CMK (cell line): Measurements from ENCODE around the gene CDH13.

Experiments used
- DNase-seq: peaks from one replicate; pipeline ENCODE4 v3.0.0-alpha.2; 2010; ENCODE audit warnings: low read depth

Gene CDH13

DNA sequence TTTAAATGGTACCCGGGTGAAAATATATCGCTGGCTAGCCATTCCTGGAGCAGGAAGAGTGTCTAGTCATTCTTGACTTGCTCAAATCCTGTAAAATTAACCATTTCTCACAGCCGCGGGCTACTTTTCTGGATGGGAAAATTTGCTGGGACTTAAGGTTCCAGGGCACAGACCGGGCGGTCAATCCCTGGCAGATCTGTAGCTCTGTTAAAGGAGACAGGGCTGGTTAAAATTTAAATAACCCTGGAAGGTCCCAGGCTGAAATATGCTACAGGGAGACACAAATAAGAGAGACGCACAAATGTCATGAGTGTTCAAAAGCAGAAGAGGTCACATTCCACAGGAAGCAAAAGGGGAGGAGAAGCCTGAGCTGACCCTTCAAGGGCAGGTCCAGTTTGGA, 951.4 kb downstream of the CDH13 start:
- no peak for DNase-seq

DNA sequence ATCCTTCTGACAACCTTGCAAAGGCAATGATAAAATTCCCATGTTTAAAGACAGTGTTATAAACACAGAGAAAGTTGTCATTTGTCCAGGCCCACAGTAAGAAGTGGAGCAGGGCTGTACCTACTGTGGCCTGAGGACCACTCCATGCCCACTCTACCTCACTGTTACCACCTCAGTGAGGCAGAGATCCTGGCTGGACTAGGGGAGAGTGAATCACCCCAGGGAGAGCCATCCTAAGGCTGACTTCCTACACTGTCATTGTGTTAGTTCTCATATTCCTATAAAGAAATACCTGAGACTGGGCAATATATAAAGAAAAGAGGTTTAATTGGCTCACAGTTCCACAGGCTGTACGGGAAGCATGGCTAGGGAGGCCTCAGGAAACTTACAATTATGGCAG, 952.3 kb downstream of the CDH13 start:
- DNase-seq: no peak

DNA sequence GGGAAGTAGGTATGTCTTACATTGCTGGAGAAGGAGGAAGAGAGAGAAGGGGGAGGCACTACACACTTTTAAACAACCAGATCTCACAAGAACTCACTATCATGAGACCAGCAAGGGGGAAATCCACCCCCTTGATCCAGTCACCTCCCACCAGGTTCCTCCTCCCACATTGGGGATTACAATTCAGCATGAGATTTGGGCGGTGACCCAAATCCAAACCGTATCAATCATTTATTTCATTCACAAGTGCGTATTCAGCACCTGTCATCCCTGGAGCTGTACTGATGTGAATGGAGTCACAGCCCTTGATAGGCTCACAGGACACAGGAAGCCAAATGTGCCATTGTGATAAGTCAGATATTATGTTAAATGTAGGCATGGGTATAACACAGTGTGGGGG, 952.7 kb downstream of the CDH13 start:
- no peak for DNase-seq

DNA sequence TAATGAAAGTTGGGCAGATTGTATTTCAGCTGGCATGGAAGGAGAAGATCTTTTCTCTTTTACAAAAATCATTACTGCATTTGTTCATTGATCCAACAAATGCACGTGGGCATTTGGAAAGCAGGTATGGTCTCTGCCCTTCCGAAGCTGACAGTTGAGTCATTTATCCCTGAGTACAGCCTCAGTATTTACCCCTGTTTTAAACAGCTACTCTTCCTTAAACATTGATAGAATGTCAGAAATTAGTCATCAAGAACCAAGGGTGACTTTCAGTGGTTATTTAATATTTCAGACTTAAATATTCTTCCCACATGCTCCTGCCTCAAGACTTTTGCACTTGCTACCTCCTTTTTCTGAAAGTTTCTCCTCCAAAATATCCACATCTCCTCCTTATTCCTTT, 954.3 kb downstream of the CDH13 start:
- DNase-seq: no peak

DNA sequence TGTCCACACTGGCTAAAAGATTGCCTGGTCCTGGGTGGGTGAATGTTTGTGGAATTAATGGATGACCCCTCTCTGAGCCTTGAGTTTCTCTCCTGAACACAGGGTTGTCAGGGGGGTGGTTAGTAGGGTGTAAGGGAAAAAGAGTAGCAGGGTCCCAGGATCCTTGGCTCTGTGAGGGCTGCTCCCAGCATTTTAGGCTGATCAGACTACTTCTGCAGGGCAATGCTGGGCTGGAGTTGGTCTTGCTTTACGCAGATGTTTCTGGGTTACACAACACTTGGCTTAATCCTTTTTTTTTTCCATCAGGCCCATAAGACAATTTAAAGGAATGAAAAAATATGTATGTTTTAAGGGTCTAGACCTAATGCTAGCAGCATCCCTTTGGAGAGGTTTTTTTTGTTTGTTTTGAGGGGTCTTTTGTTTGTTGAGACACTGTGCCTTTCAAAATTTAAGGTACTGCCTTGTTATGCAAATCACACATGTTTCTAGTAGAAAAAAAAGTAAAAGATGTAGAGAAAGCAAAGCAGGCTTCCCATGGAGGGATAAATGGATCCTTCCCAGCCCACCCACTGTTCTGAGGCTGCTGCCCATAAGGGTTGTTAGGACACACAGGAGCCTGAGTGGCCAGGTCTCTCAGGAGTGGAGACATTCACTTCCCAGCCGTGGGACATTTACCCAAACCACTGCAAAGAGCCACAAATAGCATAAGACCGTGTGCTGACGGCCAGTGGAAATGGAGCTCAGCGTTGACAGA, 955.4 kb downstream of the CDH13 start:
- DNase-seq: no peak

DNA sequence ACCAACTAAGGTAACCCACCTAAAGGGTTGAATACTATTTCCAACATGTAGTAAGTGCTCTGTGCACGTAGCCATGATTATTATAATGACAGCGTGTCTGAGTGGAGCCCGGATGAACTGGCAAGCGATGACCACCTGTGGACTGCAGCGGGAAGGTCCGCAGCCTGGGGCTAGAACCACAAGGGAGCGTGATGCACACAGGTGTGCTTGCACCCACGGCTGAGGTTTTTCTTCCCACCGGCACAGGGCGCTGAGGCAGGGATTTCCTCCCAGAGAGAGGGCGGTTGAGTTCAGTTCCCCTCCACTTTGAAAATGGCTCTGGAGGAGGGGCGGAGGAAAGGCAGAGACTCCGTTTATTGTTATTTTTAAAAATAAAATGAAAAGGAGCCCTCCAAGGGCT, 959.3 kb downstream of the CDH13 start:
- DNase-seq: no peak

DNA sequence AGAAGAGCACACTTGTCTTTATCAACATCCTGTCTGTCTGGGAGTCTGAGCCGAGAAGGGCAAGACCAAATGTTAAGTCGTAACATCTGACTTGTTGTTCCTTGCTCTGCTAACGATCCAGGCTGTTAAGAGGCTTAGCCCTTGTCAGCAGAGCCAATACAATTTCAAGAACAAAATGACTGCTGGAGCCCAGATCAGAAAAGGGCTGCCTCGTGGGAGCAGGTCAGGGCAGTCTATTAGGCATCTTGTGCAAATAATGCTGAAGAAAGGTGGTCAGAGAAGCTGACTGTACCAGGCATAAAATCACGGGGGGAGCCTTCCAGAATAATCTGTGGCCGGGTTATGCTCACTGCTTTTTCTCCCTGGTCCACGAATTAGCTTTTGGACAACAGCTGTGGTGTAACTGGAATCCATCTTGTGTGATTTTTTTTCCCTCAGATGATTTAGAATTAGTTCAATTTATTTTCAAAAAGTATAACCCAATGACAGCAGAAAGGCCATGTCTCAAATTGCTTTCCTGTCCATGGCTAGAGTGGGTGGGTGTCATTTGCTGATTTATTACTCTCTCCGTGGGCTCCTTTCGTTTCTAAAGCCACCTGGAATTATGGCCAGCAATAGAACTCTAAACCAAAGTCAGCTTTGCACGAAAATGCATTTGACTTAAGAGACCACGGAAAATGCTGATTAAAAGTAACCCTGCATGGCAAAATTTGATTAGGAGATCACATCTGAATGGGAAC, 959.9 kb downstream of the CDH13 start:
- no peak for DNase-seq

DNA sequence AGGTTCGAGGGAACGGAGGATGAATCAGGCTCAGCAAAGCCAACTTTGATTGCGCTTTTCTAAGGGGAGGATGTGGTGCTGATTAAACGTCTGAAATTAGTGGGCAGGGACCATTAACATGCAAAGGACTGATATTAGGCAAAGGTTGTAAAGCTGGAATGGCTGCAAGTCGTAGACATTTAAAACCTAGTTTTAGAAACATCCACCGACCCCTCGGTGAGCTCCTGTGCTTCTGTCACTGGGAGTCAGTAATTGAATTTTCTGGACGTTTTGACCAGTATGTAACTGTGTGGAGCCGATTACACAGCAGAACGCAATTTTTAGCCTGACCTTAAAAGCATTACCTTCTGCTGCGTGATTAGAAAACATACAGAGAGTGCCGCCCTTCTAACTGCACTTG, 960.4 kb downstream of the CDH13 start:
- DNase-seq: no peak

DNA sequence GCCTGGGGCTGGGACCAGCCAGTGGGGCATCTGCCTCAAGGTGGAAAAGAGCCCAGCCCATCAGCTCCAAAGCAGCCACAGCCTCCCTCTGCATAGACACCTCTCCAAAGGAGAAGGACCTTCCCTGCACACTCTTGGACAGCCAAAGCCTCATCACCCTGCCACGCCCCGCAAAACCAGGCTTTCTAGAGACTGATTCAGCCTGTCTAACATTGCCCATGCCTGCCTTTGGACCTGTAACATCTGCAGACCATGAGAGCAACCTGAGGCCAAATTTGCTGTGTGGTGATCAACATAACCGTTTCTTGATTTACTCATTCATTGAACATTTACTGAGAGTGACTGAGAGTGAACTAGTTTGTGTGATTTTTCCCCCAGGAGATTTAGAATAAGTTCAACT, 961.3 kb downstream of the CDH13 start:
- DNase-seq: no peak

DNA sequence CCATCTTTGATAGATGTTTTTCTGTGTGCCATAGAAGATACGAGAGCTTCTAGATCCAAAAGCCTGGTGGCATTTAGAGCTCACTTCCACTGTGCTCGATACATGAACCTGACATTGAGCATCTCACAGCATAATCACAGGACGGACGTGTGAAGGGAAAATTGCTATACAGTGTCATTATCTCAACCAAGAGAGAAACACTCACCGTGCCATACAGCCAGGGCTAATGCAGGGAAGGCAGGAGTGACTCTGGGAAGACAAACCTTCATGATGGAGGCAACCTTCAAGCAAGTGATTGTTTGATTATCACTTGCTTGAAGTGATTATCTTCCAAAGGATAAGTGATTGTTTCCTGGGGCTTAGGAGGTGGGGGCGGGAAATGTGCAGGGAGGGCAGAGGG, 962.8 kb downstream of the CDH13 start:
- no peak for DNase-seq

DNA sequence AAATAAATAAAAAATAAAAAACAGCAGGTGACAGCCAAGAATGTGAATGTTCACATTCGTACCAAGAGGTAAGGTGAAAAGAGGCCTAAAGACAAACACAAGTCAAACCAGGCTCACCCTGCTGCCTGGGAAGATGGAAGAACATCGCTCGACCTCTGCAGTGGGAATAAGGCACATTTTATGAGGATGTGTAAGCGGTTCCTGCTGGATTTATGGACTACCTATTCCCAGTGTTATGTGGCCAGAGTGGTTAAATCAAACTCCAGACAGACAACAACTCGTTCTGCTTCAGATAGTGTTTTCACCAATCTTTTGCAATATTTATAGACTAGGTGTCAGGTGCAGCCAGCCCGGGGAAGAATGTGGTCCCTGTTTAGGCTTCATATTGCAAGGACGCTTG, 966.0 kb downstream of the CDH13 start:
- no peak for DNase-seq

DNA sequence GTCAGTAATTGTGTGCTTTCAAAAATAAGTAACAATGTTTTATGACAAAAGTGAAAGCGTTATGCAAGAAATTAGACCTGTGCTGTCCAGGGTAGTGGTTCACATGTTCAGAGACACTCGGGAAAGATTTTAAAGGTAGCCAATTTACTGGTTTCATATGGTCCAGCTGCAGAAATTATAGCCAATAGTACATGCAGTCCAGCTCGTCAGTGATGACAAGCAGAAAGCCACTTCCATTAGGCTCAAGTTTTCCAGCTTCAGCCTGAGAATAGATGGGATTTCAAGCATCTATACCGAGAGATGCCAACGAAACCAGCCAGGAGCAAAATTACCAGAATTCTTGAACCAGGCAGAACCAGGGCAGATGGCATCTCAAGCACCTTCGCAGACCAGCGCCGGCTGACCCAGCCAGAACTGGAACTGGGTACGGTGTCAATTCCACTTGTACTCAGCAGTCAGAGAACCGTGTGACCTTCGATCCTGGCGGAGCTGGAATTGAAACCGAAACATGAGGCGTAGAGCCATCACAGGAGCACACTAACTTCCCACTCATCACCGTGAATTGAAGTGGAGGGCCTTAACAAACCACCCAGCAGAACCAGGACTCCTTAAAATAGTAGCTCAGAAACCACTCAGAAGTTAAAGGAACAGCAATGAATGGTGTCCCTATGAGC, 973.2 kb downstream of the CDH13 start:
- no peak for DNase-seq

DNA sequence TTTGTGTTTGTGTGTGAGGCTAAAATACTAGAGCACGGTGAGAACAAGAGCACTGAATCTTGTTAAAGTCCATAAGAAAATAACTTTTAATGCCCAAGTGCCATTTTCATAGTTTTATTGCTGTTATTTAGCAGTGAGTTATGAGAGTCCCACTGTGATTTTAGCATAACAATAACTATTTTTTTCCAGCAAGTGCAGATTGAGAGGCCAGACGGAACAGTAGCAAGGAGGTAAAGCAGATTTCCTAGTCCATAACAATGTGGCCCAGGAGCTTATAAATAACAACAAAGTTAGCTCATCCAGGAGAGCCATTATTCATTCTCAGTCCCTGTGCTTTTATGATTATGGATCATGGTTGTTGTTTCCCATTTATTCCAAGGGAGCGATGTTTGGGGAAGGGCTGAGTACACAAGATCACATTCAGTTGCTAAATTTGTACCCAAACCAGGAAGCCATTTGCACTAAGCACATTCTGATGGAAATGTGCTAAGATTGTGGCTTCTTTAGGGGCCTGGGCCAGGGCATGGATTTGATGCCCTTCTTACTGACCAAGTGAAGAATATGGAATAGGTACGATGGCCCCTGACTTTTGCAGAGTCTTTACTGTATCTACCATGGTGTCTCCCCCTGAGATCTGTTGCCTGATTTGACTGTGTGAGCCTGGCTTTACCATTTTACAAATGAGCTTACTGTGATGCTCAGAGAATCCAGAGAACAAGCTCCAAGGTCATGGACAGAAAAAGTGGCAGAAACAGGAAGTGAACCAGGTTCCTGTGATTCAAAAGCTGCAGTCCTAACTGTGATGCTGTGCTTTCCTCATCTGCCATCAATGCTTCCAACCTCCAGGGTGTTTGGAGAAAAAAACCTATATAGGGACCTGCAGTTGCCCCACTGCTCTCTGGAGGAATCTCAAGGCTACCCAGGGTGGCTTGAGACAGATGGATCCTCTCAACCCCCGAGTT, 976.3 kb downstream of the CDH13 start:
- no peak for DNase-seq

DNA sequence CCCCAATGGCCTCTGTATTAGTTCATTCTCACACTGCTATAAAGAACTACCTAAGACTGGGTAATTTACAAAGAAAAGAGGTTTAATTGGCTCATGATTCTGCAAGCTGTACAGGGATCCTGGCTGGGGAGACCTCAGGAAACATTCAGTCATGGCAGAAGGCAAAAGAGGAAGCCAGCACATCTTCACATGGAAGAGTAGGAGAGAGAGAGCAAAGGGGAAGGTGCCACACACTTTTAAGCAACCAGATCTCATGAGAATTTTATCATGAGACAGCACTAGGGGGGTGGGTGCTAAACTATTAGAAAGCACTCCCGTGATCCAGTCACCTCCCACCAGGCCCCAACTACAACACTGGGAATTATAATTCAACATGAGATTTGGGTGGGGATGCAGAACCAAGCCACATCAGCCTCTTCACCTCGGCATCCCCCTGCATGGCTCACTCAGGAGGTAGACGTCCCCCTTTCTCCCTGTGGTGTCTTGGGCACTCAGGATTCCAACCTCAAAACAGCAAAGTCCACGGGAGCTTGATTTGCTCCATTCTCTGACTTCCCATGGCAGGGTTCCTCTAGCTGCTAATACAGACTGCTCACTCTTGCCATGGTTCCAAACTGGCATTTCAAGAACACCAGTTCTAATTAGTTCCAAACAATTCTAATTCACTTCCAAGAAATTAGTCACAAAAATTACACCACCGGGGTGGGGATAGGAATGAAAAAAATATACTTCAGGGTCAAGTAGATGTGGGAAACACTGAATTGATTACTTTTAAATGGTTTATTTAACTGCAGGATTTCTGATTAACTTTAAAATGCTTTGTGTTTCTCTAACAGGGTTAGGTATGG, 977.2 kb downstream of the CDH13 start:
- no peak for DNase-seq

DNA sequence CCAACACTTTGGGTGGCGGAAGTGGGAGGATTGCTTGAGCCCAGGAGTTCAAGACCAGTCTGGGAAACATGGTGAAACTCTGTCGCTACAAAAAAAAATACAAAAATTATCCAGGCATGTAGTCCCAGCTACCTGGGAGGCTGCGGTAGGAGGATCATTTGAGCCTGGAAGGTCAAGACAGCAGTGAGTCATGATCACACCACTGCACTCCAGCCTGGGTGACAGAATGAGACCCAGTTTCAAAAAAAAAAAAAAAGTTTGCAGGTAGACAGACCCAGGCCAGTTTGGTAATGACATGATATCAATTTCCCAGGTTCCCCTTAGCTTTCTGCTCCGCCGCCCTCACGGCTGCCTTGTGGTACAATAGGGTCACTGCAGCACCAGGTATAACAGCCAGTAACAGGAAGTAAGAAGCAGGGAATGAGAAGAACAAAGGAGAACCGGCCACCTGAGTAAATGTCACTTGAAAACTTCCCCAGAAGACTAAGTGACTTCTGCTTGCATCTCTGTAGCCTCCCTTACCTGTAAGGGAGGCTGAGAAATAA, 979.8 kb downstream of the CDH13 start:
- DNase-seq: no peak

DNA sequence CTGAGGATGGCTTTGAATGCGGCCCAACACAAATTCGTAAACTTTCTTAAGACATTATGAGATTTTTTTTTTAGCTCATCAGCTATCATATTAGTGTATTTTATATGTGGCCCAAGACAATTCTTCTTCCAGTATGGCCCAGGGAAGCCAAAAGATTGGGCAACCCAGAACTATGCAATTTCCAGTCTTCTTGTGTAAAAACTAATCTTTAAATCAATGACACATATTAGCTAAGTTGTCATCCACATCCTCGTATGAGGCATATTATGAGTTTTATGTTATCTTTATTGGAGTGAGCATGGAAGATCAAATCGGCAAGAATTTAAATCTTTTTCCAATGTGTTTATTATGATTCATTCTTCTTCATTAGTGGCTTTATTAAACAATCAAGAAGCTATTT, 982.4 kb downstream of the CDH13 start:
- DNase-seq: no peak

DNA sequence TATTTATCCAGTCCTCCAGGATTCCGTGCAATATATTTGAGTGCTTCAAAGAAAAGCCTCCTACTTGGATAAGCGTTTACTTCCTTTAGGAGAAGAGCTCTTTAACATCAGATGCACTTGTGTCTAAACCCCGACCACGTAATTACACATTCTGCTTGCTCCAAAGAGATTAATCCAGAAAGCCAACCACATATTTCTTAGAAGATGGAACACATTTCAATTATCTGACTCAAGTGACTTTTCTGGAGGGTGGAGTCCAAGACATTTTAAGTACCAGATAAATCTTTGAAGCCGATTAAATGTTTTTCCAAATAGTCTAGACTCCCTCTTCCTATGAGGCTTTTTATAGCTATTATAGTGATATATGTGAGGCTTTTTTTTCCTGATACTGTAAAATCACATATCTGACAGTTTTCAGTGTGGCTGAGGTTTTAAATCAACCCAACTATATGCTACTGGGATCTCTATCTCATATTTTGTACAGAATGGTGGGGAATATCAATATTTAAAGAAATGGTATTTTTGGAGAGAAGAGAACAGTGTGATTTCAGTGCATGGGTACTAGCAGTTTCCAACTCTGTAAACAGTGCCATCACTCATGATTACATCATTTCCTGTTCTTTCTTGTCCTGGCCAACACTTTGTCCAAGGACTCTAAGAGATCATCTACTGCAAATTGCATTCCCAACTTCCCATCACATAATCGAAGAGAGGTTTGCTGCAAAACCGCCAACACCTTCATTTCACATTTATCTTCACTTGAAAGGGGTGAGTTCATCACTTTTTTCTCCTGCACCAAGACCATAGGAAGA, 988.6 kb downstream of the CDH13 start:
- no peak for DNase-seq

DNA sequence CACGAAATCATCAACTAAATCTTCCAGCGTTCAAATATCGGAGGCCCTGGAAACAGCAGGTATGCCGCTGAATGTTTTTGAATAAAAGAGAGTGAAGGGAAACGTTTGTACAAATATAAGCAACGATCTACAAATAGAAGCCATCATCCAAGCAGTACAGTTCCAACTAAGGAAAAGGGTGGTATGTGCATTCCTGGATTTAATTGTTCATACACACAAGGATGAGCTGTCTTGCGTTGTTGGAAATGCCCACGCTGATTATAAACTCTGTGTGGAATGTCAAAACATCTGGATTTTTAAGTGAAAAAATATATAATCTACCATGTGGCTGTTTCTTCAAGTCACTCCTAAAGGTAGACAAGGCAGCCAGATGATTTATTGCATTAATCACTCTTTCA, 989.2 kb downstream of the CDH13 start:
- DNase-seq: no peak

DNA sequence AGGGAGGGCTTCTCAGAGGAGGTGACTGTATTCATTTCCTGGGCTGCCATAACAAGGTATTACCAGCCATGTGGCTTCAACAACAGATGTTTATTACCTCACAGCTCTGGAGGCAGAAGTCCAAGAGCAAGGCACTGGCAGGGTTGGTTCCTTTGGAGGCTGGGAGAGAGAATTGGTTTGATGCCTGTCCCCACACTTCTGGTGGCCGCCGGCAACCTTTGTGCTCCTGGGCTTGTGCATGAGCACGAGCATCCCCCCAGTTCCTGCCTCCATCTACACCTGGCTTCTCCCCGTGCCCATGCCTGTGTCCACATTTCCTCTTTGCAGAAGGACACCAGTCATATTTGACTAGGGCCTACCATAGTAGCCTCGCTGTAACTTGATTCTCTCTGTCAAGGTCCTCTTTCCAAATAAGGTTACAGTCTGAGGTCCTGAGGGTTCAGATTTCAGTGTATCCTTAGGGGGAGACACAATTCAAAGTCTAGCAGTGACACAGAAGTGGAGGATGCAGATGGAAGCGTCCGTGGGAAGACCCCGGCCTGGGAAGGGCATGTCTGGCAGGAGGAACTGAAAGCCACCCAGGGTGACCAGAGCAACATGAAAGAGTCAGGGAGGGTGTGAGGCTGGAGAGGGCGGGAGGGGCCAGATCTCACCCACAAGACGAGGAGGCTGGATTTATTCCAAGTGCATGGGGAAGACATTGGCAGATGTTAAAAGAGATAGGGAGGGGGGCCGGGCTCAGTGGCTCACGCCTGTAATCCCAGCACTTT, 992.8 kb downstream of the CDH13 start:
- DNase-seq: no peak
